HG03354 (cell line): Measurements from ENCODE around the gene VPS37B.
A peak's percentile ranks its signal among the peaks of the same experiment; 100 is the strongest.
"Not testable (repeated sequence)": the region's sequence is repeated elsewhere in the genome, so short reads cannot be mapped to it uniquely, and the experiment has no call there.

Experiments used
- ATAC-seq: cut with Tn5 transposase; IDR thresholded peaks from one replicate; pipeline ENCODE4 v1.9.1; 2021; ENCODE audit warnings: mild to moderate bottlenecking; ENCODE audit not compliant: unreplicated experiment, poor library complexity, severe bottlenecking

The VPS37B gene

GRCh38 chr12:122909442-122910288 lies 13.7 kb upstream of the VPS37B start:
- no peak for ATAC-seq

- ATAC-seq: no peak
Measured at GRCh38 chr12:122908915-122909314, 13.0 kb upstream of the VPS37B start.

- not testable (repeated sequence) for ATAC-seq
Measured at GRCh38 chr12:122905258-122905657, 9.3 kb upstream of the VPS37B start.

GRCh38 chr12:122903693-122904034 lies 7.7 kb upstream of the VPS37B start:
- ATAC-seq: no peak

GRCh38 chr12:122902854-122903692 lies 7.1 kb upstream of the VPS37B start:
- no peak for ATAC-seq

GRCh38 chr12:122899887-122900286 lies 4.0 kb upstream of the VPS37B start:
- no peak for ATAC-seq

- ATAC-seq: no peak
Measured at GRCh38 chr12:122896662-122897061, 738 bp upstream of the VPS37B start.

- no peak for ATAC-seq
Measured at GRCh38 chr12:122895320-122895703, 612 bp downstream of the VPS37B start.

- ATAC-seq: no peak
Measured at GRCh38 chr12:122894193-122895121, 1.5 kb downstream of the VPS37B start.

- no peak for ATAC-seq
Measured at GRCh38 chr12:122893208-122894153, 2.4 kb downstream of the VPS37B start.

GRCh38 chr12:122892724-122893123 lies 3.2 kb downstream of the VPS37B start:
- ATAC-seq: not testable (repeated sequence)

GRCh38 chr12:122891661-122892525 lies 4.0 kb downstream of the VPS37B start:
- ATAC-seq: no peak

- no peak for ATAC-seq
Measured at GRCh38 chr12:122889761-122890520, 6.0 kb downstream of the VPS37B start.

- peak; percentile 58 for ATAC-seq
Measured at GRCh38 chr12:122888232-122888752, 7.6 kb downstream of the VPS37B start.

GRCh38 chr12:122887819-122888212 lies 8.1 kb downstream of the VPS37B start:
- ATAC-seq: peak; percentile 27

- ATAC-seq: peak; percentile 84
Measured at GRCh38 chr12:122886851-122887818, 8.8 kb downstream of the VPS37B start.
